ENCODE data around the gene ERGIC3.
A peak's percentile ranks its signal among the peaks of the same experiment; 100 is the strongest.
"Not testable (repeated sequence)": the region's sequence is repeated elsewhere in the genome, so short reads cannot be mapped to it uniquely, and the experiment has no call there.

ERGIC3 gene

GRCh38 chr20:35541783-35542662 is at the start of gene ERGIC3:
Gene ERGIC3 (plus strand): TSS chr20:35542078. CDS start chr20:35542098, 20 bp downstream.
- DNase-seq: peak; percentile 95

GRCh38 chr20:35492352-35492751 is 49.5 kb upstream of the ERGIC3 start:
- no peak for DNase-seq

DNA sequence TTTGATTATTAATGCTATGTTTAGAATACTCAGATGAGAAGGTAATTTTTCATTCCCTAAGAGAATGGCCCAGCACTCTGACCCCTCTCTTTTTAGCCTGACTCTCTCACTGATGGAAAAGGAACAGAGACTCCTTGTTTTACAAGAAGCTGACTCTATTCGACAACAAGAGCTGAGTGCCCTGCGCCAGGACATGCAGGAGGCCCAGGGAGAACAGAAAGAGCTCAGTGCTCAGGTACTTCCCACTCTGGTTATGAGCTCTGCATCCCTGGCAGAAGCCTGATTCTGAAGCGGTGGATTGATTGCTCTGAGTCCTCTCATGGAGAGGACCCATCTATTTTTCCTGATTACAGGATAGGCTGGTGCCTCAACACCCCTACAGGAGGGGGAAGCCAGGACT is 45.4 kb upstream of the ERGIC3 start:
- DNase-seq: no peak

DNA sequence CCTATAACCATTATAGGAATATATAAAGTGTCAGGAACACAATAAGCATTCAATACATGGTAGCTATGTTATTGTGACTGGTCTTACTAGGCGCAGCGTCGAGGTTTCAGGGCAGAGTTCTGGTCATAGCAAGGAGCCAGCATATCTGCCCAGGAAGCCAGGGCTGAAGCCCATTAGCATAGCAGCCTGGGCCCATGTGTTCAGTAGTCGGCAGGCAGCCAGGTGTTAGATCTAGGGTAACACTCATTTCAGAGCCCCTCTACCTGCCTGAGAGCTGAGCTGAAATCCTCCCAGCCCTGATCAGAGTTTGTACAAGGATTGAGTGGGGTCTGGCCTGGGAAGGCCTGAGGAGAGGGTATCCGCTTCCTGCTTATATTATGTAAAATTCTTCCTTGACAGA is 44.6 kb upstream of the ERGIC3 start:
- no peak for DNase-seq

DNA sequence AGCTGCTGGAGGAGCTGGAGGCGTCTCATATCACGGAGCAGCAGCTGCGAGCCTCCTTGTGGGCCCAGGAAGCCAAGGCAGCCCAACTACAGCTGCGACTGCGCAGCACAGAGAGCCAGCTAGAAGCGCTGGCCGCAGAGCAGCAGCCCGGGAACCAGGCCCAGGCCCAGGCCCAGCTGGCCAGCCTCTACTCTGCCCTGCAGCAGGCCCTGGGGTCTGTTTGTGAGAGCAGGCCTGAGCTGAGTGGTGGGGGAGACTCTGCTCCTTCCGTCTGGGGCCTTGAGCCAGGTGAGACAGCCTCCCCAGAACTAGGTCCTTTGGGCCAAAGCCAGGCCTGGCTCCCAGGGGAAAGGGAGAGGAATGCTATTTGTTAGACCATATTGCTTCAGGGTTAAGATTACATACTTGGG is 44.1 kb upstream of the ERGIC3 start:
- DNase-seq: no peak

DNA sequence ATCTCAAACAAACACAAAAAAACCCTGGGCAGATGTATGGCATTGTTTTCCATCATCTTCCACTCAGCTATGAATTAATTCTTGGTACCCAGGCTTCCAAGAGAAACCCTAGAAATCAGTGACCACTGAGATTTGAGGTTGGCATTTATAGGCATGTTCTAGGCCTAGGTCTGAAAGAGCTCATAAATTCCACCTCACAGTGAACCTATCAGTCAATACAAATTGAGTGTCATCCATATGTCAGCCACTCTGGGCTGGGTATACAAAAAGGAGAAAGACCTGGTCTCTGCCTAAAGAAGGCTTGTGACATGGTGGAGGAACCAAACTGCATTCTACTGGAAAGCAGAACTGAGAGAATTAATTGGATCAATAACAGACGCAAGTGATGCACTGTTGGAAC is 42.6 kb upstream of the ERGIC3 start:
- no peak for DNase-seq

DNA sequence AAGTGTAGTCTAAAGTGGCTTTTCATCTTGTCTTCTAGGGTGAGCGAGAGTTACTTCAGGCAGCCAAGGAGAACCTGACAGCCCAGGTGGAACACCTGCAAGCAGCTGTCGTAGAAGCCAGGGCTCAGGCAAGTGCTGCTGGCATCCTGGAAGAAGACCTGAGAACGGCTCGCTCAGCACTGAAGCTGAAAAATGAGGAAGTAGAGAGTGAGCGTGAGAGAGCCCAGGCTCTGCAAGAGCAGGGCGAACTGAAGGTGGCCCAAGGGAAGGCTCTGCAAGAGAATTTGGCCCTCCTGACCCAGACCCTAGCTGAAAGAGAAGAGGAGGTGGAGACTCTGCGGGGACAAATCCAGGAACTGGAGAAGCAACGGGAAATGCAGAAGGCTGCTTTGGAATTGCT is 39.5 kb upstream of the ERGIC3 start:
- peak; percentile 75 to 84 for DNase-seq

- DNase-seq: no peak
Measured at GRCh38 chr20:35503281-35503680, 38.6 kb upstream of the ERGIC3 start.

DNA sequence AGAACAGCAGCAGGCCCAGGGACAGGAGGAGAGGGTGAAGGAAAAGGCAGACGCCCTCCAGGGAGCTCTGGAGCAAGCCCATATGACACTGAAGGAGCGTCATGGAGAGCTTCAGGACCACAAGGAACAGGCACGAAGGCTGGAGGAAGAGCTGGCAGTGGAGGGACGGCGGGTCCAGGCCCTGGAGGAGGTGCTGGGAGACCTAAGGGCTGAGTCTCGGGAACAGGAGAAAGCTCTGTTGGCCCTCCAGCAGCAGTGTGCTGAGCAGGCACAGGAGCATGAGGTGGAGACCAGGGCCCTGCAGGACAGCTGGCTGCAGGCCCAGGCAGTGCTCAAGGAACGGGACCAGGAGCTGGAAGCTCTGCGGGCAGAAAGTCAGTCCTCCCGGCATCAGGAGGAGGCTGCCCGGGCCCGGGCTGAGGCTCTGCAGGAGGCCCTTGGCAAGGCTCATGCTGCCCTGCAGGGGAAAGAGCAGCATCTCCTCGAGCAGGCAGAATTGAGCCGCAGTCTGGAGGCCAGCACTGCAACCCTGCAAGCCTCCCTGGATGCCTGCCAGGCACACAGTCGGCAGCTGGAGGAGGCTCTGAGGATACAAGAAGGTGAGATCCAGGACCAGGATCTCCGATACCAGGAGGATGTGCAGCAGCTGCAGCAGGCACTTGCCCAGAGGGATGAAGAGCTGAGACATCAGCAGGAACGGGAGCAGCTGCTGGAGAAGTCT is 37.9 kb upstream of the ERGIC3 start:
- no peak for DNase-seq

GRCh38 chr20:35504751-35505150 is 37.1 kb upstream of the ERGIC3 start:
- no peak for DNase-seq

DNA sequence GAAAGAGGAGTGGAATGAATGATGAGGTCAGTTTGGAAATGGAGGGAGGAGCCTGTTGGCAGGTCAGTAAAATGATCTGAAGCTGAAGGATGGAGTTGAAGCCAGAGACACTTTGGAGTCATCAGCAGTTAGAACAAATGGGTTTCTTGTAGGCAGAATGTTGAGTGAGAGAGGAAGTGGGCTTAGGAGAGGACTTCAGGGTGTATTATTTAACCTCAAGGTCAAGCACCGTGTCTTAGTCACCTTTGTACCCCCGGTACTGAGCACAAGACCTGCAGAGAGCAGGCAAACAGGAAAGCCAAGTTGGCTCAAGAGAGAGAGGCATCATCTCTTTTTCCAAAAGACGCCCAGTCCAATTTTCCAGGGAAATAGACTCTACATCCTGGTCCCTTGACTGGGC is 35.7 kb upstream of the ERGIC3 start:
- DNase-seq: no peak

DNA sequence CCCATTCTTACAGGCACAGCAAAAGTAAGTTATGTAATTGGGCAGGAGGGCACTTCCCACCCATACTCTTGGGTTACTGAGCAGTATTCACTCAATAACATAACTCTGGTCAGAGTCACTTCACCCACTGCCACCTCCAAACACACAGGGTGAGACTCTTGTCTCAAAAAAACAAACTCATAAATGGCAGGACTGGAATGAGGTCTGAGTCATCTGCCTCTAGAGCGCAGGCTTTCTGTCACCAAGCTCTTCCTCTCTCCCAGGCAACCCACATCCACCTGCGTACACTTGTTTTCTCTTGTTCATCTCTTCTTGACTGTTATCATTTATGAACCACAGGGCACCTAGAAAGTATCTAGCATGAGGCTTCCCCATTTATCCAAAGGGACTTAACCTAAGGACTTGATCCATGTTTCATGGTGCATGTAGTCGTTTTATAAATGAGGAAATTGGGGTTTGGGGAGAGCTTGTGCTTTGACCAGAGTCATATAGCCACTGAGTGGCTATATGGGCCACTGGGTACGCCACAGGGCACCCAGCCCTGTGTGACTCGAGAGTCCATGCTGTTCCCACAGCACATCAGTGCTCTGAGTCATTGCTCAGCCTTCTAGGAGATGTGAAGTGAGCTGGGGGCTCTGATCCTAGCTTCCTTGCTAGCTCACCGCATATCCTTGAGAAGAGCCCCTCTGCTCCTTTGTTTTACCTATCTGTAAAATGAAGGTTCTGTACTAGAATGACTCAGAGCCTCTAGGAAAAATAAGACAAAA is 34.8 kb upstream of the ERGIC3 start:
- DNase-seq: peak in 1 of 2 experiments; percentile 1

GRCh38 chr20:35508493-35509218 is 33.2 kb upstream of the ERGIC3 start:
- no peak for DNase-seq

DNA sequence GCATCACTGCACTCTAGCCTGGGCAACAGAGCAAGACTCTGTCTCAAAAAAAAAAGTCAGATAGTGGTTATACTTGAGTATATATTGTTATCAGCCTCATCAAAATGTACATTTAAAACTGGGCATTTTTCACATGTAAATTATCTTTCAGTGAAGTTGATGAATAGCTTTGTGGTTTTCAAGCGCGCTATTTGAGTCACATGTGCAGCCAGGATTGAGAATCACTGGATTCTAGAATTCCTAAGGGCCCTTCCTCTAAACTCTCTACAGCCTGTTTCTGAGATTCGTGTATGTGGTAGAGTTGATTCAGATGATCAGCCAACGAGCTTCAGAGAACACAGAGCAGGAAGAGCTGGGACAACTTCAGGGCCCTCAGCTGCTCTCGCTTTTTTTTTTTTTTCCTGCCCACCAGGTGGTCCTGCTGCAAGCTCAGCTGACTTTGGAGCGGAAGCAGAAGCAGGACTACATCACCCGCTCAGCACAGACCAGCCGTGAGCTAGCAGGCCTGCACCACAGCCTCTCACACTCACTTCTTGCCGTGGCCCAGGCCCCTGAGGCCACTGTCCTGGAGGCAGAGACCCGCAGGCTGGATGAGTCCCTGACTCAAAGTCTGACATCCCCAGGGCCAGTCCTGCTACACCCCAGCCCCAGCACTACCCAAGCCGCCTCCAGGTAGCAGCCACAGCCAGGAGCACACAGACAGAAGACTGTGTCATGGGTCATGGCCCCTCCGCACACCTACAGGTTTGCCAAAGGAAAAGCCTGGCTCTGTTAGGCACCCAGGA is 30.7 kb upstream of the ERGIC3 start:
- DNase-seq: no peak

- DNase-seq: peak; percentile 20 to 49
Measured at GRCh38 chr20:35511814-35512420, 30.0 kb upstream of the ERGIC3 start.

- DNase-seq: no peak
Measured at GRCh38 chr20:35514371-35514932, 27.4 kb upstream of the ERGIC3 start.

DNA sequence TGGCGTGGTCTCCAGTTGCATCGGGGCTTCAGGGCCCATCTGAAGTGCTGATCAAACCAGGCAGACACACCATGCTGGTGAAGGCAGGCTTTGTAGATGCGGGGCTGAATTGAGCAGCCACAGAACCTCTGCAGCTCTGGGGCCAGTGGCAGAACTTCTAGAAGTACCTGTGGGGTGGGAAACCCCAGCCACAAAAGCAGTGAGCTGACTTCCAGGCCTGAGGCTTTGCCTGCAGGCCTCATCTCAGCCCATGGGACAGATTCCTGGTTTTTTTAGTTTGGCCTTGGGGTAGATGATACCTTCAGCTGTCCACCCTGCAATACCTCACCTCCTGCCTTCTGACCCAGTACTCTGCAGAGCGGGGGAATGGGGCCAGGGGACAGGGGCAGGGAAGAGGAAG is 26.5 kb upstream of the ERGIC3 start:
- DNase-seq: no peak

DNA sequence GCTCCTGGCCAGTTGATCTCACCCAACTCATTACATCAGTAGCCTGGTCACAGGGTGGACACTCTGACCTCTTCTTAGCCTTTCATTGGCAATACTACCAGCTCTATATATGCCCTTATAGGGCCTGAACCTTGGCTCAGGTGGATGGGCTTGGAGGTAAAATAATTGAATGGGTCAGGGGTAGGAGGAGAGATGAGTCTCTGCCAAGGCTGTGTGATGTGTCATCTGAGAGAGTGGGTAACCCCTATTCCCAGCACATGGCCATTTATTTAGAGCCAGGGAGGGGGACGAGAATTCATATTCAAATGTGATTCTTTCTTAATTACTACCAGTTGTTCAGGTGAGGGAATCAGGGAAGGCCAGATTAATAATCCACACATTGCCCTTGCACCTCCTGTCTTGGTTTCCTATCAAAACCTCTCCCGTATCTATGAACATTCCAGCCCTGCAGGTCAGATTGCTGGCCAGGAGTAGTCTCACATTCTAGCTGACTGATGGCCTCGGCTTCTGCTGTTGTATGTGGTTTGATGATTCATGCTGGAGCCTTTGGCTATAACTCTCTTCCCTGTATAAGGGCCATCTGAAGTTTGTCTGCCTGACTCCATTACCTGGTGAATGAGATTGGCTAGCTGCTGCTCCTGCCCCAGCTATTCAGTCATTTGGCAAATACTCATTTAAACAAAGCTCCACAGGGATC is 25.8 kb upstream of the ERGIC3 start:
- DNase-seq: peak in 1 of 2 experiments; percentile 2

DNA sequence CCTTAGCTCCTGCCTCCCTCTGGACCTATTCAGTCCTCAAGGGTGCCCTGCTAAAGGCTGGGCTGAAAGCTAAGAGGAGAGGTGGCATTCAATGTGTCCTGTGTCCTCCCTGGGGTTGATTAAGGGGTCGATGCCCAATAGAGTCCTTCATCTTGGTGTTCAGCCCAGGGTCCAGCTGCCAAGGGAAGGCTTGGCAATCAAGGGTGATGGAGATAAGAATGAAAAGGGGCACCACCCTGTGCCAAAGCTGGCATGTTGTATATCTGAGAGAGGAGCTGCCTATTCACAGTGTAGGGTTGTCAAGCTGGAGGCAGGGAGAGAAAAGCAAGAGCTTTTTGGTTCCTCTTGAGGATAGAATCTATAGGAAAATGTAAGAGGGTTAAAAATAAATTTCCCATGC is 24.8 kb upstream of the ERGIC3 start:
- no peak for DNase-seq

GRCh38 chr20:35517767-35518166 is 24.1 kb upstream of the ERGIC3 start:
- not testable (repeated sequence) for DNase-seq
